Thymus (tissue), 11 donors: Measurements from ENCODE around the gene TECPR1. TPM values are rescaled to one million over a fixed set of nuclear protein-coding genes. Genes with fewer than 3 reads are reported as not detected.

Experiments
- DNase-seq, 9 donors: peaks; one replicate each; pipeline ENCODE4 v3.0.0-alpha.2; 2013; ENCODE audit warnings: low spot score in 9 of 9, low read depth in 6 of 9, missing footprints in 1 of 9
- H3K27ac ChIP-seq, 2 donors: one replicate each; pipeline ENCODE4 v1.5.1; 2013; ENCODE audit warnings: control low read depth in 1 of 2, low read depth in 1 of 2, low read length in 1 of 2, mild to moderate bottlenecking in 1 of 2, moderate library complexity in 1 of 2
- H3K27me3 ChIP-seq, 2 donors: one replicate each; pipeline ENCODE4 v1.5.1; 2013; ENCODE audit warnings: low read length in 1 of 2; ENCODE audit not compliant: control insufficient read depth in 2 of 2, insufficient read depth in 1 of 2
- H3K36me3 ChIP-seq, 2 donors: one replicate each; pipeline ENCODE4 v1.5.1; 2013; ENCODE audit warnings: low read length in 1 of 2, mild to moderate bottlenecking in 1 of 2, moderate library complexity in 1 of 2; ENCODE audit not compliant: control insufficient read depth in 2 of 2, insufficient read depth in 2 of 2
- H3K4me1 ChIP-seq, 2 donors: one replicate each; pipeline ENCODE4 v1.5.1; 2013; ENCODE audit warnings: low read length in 2 of 2; ENCODE audit not compliant: control insufficient read depth in 2 of 2, insufficient read depth in 2 of 2
- H3K4me3 ChIP-seq, 2 donors: one replicate each; pipeline ENCODE4 v1.5.1; 2013; ENCODE audit warnings: low read length in 2 of 2, control low read depth in 1 of 2, mild to moderate bottlenecking in 1 of 2
- H3K9me3 ChIP-seq, 2 donors: one replicate each; pipeline ENCODE4 v1.5.1; 2013; ENCODE audit warnings: low read length in 1 of 2, mild to moderate bottlenecking in 1 of 2; ENCODE audit not compliant: control insufficient read depth in 2 of 2, insufficient read depth in 1 of 2
- WGBS: extraction: QIAGEN DNeasy Blood & Tissue Kit; methylation state at CpG from one replicate; pipeline ENCODE4 v1.1.7; 2013; 5-methylcytosine and 5-hydroxymethylcytosine counted together
- polyA plus RNA-seq: library from polyadenylated mRNA; stranded (reverse); fragments of 200-250 nt; gene quantifications from one replicate; pipeline ENCODE4 v1.2.3, GENCODE V29; 2013
- total RNA-seq: library from RNA; stranded (reverse); fragments of 120-200 nt; gene quantifications from one replicate; pipeline ENCODE4 v1.2.4, GENCODE V29; 2013
- donor health status: healthy.

Gene TECPR1
- total and polyA plus RNA-seq, 2 donors: 12.7 to 30.0 TPM

GRCh38 chr7:98211676-98212531 lies 40.1 kb downstream of the TECPR1 start:
- Histone ChIP-seq H3K36me3 (peaks cover 7 to 17% of the 10 kb centered on the region in 2 donors), H3K4me1 (peaks cover 2 to 9% of the 10 kb centered on the region in 2 donors), H3K27me3 (peaks cover 5 to 16% of the 10 kb centered on the region in 2 donors), H3K4me3 (peak overlapping the region in 1 of 2 donors; percentile 42), H3K27ac (no peak overlapping the region), H3K9me3 (no peaks in the 10 kb centered on the region)
- WGBS: 92% methylated on average over 49 of the region's 49 CpGs
- DNase-seq: no peak

DNA sequence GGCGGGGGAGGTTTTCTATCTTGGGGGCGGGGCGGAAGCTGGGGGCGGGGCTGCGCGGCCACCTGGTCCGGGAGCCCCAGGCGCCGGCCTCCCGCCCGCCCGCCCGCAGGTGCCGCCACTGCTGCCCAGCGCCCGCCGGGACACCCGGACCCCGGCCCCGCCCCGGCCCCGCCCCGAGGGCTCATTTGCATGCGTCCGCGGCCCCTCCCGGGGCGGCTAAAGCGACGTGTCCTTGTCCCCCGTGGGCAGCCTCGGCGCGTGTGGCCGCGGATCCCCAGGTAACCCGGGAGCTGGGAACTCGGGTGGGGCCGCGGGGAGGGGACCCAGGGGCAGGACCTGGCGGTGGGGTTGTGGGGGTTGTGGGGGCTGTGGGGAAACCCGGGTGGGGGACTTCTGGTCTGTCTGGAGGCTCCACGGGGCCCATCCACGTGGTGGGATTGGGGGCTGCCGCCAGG lies 40.8 kb downstream of the TECPR1 start, which contains the start of gene BHLHA15:
BHLHA15 (plus strand) TSS at position 219 of the 455 bp plus-strand sequence. CDS start 871 bp downstream, outside the sequence.
- H3K27ac ChIP-seq: no peak within 1 kb of the TSS

GRCh38 chr7:98210513-98211220 lies 41.4 kb downstream of the TECPR1 start:
- H3K27me3 ChIP-seq: peaks cover 5 to 16% of the 10 kb centered on the region in 2 donors
- 19% methylated on average over 47 of the region's 49 CpGs for WGBS
- H3K27ac ChIP-seq: no peak overlapping the region
- peaks cover 2 to 9% of the 10 kb centered on the region in 2 donors for H3K4me1 ChIP-seq
- peaks cover 11 to 21% of the 10 kb centered on the region in 2 donors for H3K36me3 ChIP-seq
- H3K9me3 ChIP-seq: no peaks in the 10 kb centered on the region
- H3K4me3 ChIP-seq: peak overlapping the region in 1 of 2 donors; percentile 42
- DNase-seq: no peak

More for the DNA sequence above, 40.8 kb downstream of the TECPR1 start, which contains the start of gene BHLHA15:
- 2% methylated on average over 45 of the region's 45 CpGs for WGBS
- Histone ChIP-seq H3K36me3 (peaks cover 10 to 21% of the 10 kb centered on the region in 2 donors), H3K4me3 (peak within 1 kb of the TSS in 1 of 2 donors; percentile 42), H3K4me1 (peaks cover 2 to 9% of the 10 kb centered on the region in 2 donors), H3K9me3 (no peaks in the 10 kb centered on the region), H3K27me3 (peaks cover 5 to 16% of the 10 kb centered on the region in 2 donors)
- DNase-seq: peak in 1 of 9 donors; percentile 23

DNA sequence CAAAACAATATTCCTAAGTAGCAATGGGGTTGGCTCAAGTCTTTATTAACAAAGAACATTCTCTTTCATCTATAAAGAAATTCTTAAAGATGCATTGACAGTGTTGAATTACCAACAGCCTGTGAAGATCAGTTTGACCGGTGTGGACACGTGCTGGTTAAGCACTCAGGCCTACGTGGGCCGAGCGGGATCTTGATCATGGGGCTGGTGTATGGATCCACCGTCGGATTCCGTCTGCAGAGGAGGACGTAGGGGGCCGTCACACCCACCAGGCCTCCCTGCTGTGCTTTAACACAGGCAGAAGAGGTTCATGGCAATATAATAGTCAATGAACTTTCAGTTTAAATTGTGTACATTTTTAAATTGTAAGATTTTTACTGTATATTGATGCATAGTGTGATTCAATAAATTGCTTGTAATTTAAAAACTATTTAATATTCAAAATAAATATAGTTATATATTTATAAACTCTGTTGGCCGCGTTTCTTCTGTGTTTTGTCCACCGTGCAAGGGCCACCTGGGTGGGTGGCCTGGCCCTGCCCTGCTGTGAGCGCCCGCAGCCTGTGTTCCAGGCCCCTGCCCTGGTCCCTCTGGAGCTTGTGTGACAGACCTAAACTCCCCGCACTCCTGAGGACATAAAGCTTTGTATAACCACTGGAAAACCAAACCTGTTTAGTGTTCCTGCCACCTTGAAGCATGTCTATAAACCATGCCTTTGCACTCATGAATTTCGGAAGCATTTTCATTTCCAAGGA lies 42.7 kb downstream of the TECPR1 start:
- peaks cover 5 to 16% of the 10 kb centered on the region in 2 donors for H3K27me3 ChIP-seq
- H3K27ac ChIP-seq: no peak overlapping the region
- no peak for DNase-seq
- H3K36me3 ChIP-seq: peaks cover 19 to 28% of the 10 kb centered on the region in 2 donors
- no peak overlapping the region for H3K4me3 ChIP-seq
- peaks cover 2 to 13% of the 10 kb centered on the region in 2 donors for H3K4me1 ChIP-seq
- WGBS: 97% methylated on average over 17 of the region's 17 CpGs
- H3K9me3 ChIP-seq: no peaks in the 10 kb centered on the region

DNA sequence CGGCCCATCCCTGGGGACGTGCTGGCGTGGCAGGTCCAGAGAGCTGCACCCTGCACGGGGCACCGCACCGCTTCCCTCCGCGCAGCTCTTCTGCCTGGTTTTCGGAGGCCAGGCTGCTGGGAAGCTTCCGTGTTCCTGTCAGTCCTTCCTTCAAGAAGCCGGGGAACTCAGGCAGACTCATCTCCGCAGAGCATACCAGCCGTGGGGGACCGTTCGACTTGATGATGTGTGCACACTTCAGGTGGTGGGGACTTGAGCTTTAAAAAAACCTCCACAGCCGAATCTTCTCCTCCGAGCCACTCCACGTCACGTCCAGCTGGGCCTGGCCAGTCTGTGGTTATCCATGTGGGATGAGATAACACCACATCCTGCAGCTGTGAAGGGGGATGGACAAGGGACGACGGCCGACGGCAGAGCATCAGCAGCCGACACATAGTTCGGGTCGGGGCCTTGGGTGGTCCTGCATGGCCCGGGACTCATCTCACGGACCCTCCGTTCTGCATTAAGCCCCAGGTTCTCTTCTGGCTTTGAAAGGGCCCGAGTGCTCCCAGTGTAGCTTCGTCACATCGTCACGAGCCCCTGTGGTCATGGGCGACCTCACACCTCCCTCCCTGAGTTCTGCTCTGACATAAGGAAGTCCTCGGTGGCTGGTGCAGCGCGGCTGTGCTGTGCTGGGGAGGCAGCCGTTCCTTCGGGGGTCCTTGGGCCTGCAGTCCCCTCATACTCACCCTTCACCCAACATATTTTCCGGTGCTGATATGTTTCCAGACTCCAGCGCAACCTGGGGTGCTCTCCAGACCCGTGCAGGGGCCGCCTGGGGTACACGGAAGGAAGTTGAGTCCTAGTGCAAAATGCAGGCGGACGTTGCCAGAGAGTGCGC lies 45.3 kb downstream of the TECPR1 start:
- H3K27ac ChIP-seq: no peak overlapping the region
- peaks cover 4 to 9% of the 10 kb centered on the region in 2 donors for H3K27me3 ChIP-seq
- 97% methylated on average over 47 of the region's 47 CpGs for whole genome bisulfite sequencing
- H3K9me3 ChIP-seq: no peaks in the 10 kb centered on the region
- peaks cover 22 to 37% of the 10 kb centered on the region in 2 donors for H3K4me1 ChIP-seq
- peaks cover 23 to 36% of the 10 kb centered on the region in 2 donors for H3K36me3 ChIP-seq
- DNase-seq: no peak
- H3K4me3 ChIP-seq: no peak overlapping the region

DNA sequence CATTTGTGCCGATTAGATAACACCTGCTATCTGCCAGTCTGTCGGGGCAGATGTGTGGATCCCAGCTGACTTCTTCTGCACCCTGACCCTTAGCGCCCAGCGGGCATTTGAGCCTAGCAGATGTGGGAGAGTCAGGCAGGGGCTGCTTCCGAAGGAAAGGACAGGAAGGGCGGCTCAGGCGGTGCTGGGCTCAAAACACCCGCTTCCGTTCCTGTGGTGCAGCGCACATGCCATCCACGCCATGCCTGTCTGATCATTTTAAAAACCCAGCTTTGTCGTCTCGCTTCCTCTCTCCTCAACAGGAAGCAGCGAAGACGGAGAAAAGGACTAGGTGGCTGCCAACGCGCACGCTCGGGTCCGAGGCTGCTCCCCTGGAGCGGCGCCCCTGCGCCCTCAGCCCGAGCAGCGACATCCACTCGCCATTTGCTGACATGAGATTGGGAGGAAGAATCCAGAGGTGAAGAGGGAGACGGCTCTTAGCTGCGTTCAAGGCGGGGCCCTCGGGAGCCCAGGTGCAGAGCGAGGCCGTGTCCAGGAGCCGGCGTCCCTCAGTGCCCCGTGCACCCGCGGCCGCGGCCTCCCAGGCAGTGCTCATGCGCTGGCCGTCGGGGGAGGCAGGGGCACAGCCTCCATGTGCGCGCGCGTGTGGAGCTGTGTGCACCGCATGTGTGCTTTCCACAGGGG lies 46.7 kb downstream of the TECPR1 start:
- DNase-seq: no peak
- Histone ChIP-seq H3K4me3 (no peak overlapping the region), H3K36me3 (peaks cover 23 to 36% of the 10 kb centered on the region in 2 donors), H3K4me1 (peaks cover 24 to 38% of the 10 kb centered on the region in 2 donors), H3K27me3 (no peaks in the 10 kb centered on the region), H3K27ac (no peak overlapping the region), H3K9me3 (no peaks in the 10 kb centered on the region)
- WGBS: 98% methylated on average over 47 of the region's 47 CpGs

- H3K36me3 ChIP-seq: peaks cover 23 to 36% of the 10 kb centered on the region in 2 donors
- no peak overlapping the region for H3K4me3 ChIP-seq
- no peaks in the 10 kb centered on the region for H3K27me3 ChIP-seq
- no peak overlapping the region for H3K27ac ChIP-seq
- H3K4me1 ChIP-seq: peaks cover 28 to 42% of the 10 kb centered on the region in 2 donors
- DNase-seq: no peak
- H3K9me3 ChIP-seq: no peaks in the 10 kb centered on the region
- 98% methylated on average over 11 of the region's 11 CpGs for WGBS
Observed at GRCh38 chr7:98204670-98205069, 47.4 kb downstream of the TECPR1 start.
